COLO668 (cell line): Measurements from ENCODE around the gene GRK5.

Experiments used
- DNase-seq: peaks from one replicate; lab custom pipeline; 2025; ENCODE audit not compliant: unreplicated experiment; lab: John Stamatoyannopoulos, UW

The GRK5 gene

GRCh38 chr10:119314486-119314885, 107.1 kb downstream of the GRK5 start:
- no peak for DNase-seq

GRCh38 chr10:119315128-119316001, 108.0 kb downstream of the GRK5 start:
- peak; percentile 71 for DNase-seq

- no peak for DNase-seq
Observed at GRCh38 chr10:119316002-119316358, 108.6 kb downstream of the GRK5 start.

- peak; percentile 40 for DNase-seq
Observed at GRCh38 chr10:119316729-119317097, 109.3 kb downstream of the GRK5 start.

GRCh38 chr10:119318411-119319160, 111.2 kb downstream of the GRK5 start:
- no peak for DNase-seq

- peak; percentile 5 for DNase-seq
Observed at GRCh38 chr10:119319161-119319919, 112.0 kb downstream of the GRK5 start.

- DNase-seq, result no peak
Observed at GRCh38 chr10:119319920-119320258, 112.5 kb downstream of the GRK5 start.

GRCh38 chr10:119320981-119321380, 113.6 kb downstream of the GRK5 start:
- no peak for DNase-seq

- DNase-seq, result no peak
Observed at GRCh38 chr10:119323085-119324016, 116.0 kb downstream of the GRK5 start.

GRCh38 chr10:119325131-119325530, 117.8 kb downstream of the GRK5 start:
- DNase-seq, result peak; percentile 18

- no peak for DNase-seq
Observed at GRCh38 chr10:119326167-119326566, 118.8 kb downstream of the GRK5 start.

- DNase-seq, result no peak
Observed at GRCh38 chr10:119327096-119327745, 119.8 kb downstream of the GRK5 start.

GRCh38 chr10:119328223-119328622, 120.9 kb downstream of the GRK5 start:
- no peak for DNase-seq

GRCh38 chr10:119330342-119330741, 123.0 kb downstream of the GRK5 start:
- no peak for DNase-seq

- DNase-seq, result no peak
Observed at GRCh38 chr10:119331061-119331460, 123.7 kb downstream of the GRK5 start.

GRCh38 chr10:119333146-119333792, 125.9 kb downstream of the GRK5 start:
- no peak for DNase-seq

- DNase-seq, result no peak
Observed at GRCh38 chr10:119335671-119336353, 128.4 kb downstream of the GRK5 start.

GRCh38 chr10:119336599-119336998, 129.2 kb downstream of the GRK5 start:
- DNase-seq, result no peak

GRCh38 chr10:119337223-119337622, 129.9 kb downstream of the GRK5 start:
- DNase-seq, result no peak
